ENCODE measurements around the gene ARHGAP25. TPM values are rescaled to one million over a fixed set of nuclear protein-coding genes. Genes with fewer than 3 reads are reported as not detected.

ARHGAP25 gene
- total and polyA plus RNA-seq, 4 donors: 17.1 to 43.0 (median 22.6) TPM

DNA sequence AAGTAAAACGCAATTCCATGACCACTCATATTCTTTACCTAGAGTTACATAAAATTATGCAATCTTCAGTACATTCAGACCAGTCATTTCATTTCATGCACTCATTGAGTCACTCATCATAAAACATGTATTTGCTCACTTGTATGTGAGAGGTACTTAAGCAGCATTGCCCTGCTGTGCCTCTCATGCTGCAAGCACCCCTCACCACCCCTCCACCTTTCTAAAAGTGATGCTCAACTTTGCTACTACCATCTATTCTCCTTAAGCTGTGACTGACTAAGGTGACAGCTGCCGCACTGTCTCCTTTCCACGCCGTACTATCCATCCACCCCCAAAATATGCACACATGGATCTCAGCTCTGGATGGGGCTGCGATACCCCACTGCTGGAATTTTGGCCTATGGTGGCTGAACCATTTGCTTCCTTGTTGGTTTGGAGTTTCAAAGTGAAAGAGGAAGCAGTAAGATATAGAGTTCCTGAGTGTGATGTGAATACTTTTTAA lies 7.2 kb downstream of the ARHGAP25 start:
- TF ChIP-seq CTCF (IDR thresholded peaks at IDR 0.05; ENCODE audit: control extremely low read depth, extremely low read depth): no peak
- H3K4me3 ChIP-seq: no peak overlapping the region
- ATAC-seq (ENCODE audit: insufficient read depth, low FRiP score) (peak; percentile 28), DNase-seq (peak in 1 of 3 donors; percentile 43)
- WGBS, 2 donors: 66 to 70% methylated on average over 5 of the region's 5 CpGs
- H3K27ac ChIP-seq (ENCODE audit: low read depth in 1 of 2, low read length in 1 of 2): peak overlapping the region; percentile 1 to 48
- no peak overlapping the region for H3K9ac ChIP-seq (ENCODE audit: insufficient read depth in 1 of 2, low read length in 2 of 2)
- H3K27me3 ChIP-seq (ENCODE audit: control insufficient read depth in 3 of 3, insufficient read depth in 3 of 3, low read length in 2 of 3): no peaks in the 10 kb centered on the region
- no peaks in the 10 kb centered on the region for H3K36me3 ChIP-seq (ENCODE audit: control insufficient read depth in 4 of 4, insufficient read depth in 4 of 4, low read length in 4 of 4)
- H3K4me1 ChIP-seq (ENCODE audit: control insufficient read depth in 5 of 5, insufficient read depth in 5 of 5, low read length in 5 of 5): peaks cover 0 to 1% (median 0%) of the 10 kb centered on the region in 5 donors
- H3K9me3 ChIP-seq (ENCODE audit: control insufficient read depth in 4 of 4, insufficient read depth in 3 of 4, low read length in 3 of 4): no peaks in the 10 kb centered on the region

GRCh38 chr2:68742626-68743415 lies 8.2 kb downstream of the ARHGAP25 start:
- H3K4me1 ChIP-seq (ENCODE audit: control insufficient read depth in 5 of 5, insufficient read depth in 5 of 5, low read length in 5 of 5): peaks cover 0 to 1% (median 0%) of the 10 kb centered on the region in 5 donors
- WGBS, 2 donors: 57 to 83% methylated on average over 1 of the region's 1 CpG

DNA sequence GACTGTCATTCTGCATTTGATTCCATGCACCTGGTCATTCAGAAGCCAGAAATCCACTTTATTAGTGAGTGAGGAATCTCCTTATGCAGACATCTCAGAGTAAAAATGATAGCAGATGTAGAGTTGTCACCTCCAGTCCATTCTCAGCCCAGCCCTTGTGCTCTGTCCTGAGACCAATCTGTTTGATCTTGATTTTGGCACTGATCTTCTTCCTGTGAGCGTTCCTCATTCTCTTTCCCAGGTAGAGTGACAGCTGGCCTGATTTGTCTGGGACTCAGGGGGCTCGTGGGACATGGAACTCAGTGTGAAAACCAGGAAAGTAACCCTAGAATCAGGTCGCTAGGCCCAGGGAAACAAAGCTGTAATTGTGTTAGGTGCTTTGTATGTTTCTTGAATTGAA lies 8.9 kb downstream of the ARHGAP25 start:
- no peak overlapping the region for H3K9ac ChIP-seq (ENCODE audit: insufficient read depth in 1 of 2, low read length in 2 of 2)
- no peaks in the 10 kb centered on the region for H3K9me3 ChIP-seq (ENCODE audit: control insufficient read depth in 4 of 4, insufficient read depth in 3 of 4, low read length in 3 of 4)
- ATAC-seq (ENCODE audit: insufficient read depth, low FRiP score) (no peak), DNase-seq (no peak)
- peaks cover 0 to 1% (median 0%) of the 10 kb centered on the region in 5 donors for H3K4me1 ChIP-seq (ENCODE audit: control insufficient read depth in 5 of 5, insufficient read depth in 5 of 5, low read length in 5 of 5)
- no peaks in the 10 kb centered on the region for H3K36me3 ChIP-seq (ENCODE audit: control insufficient read depth in 4 of 4, insufficient read depth in 4 of 4, low read length in 4 of 4)
- H3K27ac ChIP-seq (ENCODE audit: low read depth in 1 of 2, low read length in 1 of 2): no peak overlapping the region
- 71 to 77% methylated on average over 3 of the region's 3 CpGs for whole genome bisulfite sequencing, 2 donors
- H3K27me3 ChIP-seq (ENCODE audit: control insufficient read depth in 3 of 3, insufficient read depth in 3 of 3, low read length in 2 of 3): no peaks in the 10 kb centered on the region
- no peak for TF ChIP-seq CTCF (IDR thresholded peaks at IDR 0.05; ENCODE audit: control extremely low read depth, extremely low read depth)
- no peak overlapping the region for H3K4me3 ChIP-seq

More at GRCh38 chr2:68742626-68743415, 8.2 kb downstream of the ARHGAP25 start:
- DNase-seq: no peak
- Histone ChIP-seq H3K9me3 (ENCODE audit: control insufficient read depth in 4 of 4, insufficient read depth in 3 of 4, low read length in 3 of 4) (no peaks in the 10 kb centered on the region), H3K9ac (ENCODE audit: insufficient read depth in 1 of 2, low read length in 2 of 2) (no peak overlapping the region), H3K36me3 (ENCODE audit: control insufficient read depth in 4 of 4, insufficient read depth in 4 of 4, low read length in 4 of 4) (no peaks in the 10 kb centered on the region), H3K27ac (ENCODE audit: low read depth in 1 of 2, low read length in 1 of 2) (peak overlapping the region in 1 of 2 donors; percentile 58), H3K4me3 (no peak overlapping the region), H3K27me3 (ENCODE audit: control insufficient read depth in 3 of 3, insufficient read depth in 3 of 3, low read length in 2 of 3) (no peaks in the 10 kb centered on the region)
- ATAC-seq (ENCODE audit: insufficient read depth, low FRiP score): no peak
- TF ChIP-seq CTCF (IDR thresholded peaks at IDR 0.05; ENCODE audit: control extremely low read depth, extremely low read depth): no peak

All from lung (tissue), 12 donors.